H1 (cell line): ENCODE data around the gene PCED1B. TPM values are rescaled to one million over a fixed set of nuclear protein-coding genes. Genes with fewer than 3 reads are reported as not detected.

ENCODE experiments used
- BRCA1 ChIP-seq: IDR thresholded peaks from 2 replicates; pipeline ENCODE4 v1.6.1; 2012; ENCODE audit warnings: low read depth, low read length, improper control_type of control experiment
- CBX8 ChIP-seq: fragments of 300-800, 300-1000 bp; sonication (generic); IDR thresholded peaks from 2 replicates; pipeline ENCODE4 v1.7.1; 2016; ENCODE audit warnings: low read depth, low read length, borderline replicate concordance
- POLR2A ChIP-seq, 2 experiments: IDR thresholded peaks; 1 replicate in 1 of 2; 2 replicates in 1 of 2; pipeline ENCODE4 v1.6.1; 2011; ENCODE audit warnings: low read depth in 2 of 2, low read length in 2 of 2, mild to moderate bottlenecking in 2 of 2; ENCODE audit errors: control extremely low read depth in 1 of 2
- SUZ12 ChIP-seq: fragments of 200-600 bp; sonication (generic); IDR thresholded peaks from 2 replicates; pipeline ENCODE4 v1.6.1; 2012; ENCODE audit warnings: mild to moderate bottlenecking, inconsistent platforms, low read length, moderate library complexity, mixed read lengths
- TBP ChIP-seq: IDR thresholded peaks from 2 replicates; pipeline ENCODE4 v1.6.1; 2011; ENCODE audit warnings: low read depth, low read length, improper control_type of control experiment
- polyA plus RNA-seq, 7 experiments: library from polyadenylated mRNA; depleted of rRNA in 3 of 7; stranded (reverse) in 5 of 7; unstranded in 2 of 7; fragments of >200 nt in 5 of 7; fragments of 200-250 nt in 2 of 7; gene quantifications; 1 replicate in 5 of 7; 2 replicates in 1 of 7; 4 replicates in 1 of 7; pipeline versions ENCODE4 v1.2.1 to v1.2.3, GENCODE V29; 2011 to 2013; ENCODE audit warnings: missing spikeins in 2 of 7, mixed read lengths in 2 of 7
- total RNA-seq: library from RNA; stranded (reverse); fragmentation: NEBNext Ultra II Directional; extraction: Animal tissue kit (Norgen Biotek cat#: 25700); gene quantifications from 2 replicates; pipeline ENCODE4 v1.2.1, GENCODE V29; 2021

PCED1B gene
- total and polyA plus RNA-seq, 2 of the 8 experiments (the other 6 are each of a cell fraction or from before 2014, with no cell fraction given): 4.7 to 5.4 TPM

- TF ChIP-seq SUZ12 (no peak), TBP (no peak), CBX8 (no peak), BRCA1 (no peak), POLR2A (IDR thresholded peaks at IDR 0.05; ENCODE audit: control extremely low read depth in 1 of 2, low read depth in 2 of 2, low read length in 2 of 2) (no peak)
Observed at GRCh38 chr12:47218191-47218654, 138.8 kb downstream of the PCED1B start (continued).
